ENCODE data around the gene TLR5.

- TF ChIP-seq, protein P1, sequence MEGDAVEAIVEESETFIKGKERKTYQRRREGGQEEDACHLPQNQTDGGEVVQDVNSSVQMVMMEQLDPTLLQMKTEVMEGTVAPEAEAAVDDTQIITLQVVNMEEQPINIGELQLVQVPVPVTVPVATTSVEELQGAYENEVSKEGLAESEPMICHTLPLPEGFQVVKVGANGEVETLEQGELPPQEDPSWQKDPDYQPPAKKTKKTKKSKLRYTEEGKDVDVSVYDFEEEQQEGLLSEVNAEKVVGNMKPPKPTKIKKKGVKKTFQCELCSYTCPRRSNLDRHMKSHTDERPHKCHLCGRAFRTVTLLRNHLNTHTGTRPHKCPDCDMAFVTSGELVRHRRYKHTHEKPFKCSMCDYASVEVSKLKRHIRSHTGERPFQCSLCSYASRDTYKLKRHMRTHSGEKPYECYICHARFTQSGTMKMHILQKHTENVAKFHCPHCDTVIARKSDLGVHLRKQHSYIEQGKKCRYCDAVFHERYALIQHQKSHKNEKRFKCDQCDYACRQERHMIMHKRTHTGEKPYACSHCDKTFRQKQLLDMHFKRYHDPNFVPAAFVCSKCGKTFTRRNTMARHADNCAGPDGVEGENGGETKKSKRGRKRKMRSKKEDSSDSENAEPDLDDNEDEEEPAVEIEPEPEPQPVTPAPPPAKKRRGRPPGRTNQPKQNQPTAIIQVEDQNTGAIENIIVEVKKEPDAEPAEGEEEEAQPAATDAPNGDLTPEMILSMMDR (IDR thresholded peaks at IDR 0.05; ENCODE audit: poor library complexity, severe bottlenecking) = peak; percentile 9
- TF ChIP-seq SMC3 (conservative IDR thresholded peaks at IDR 0.05; ENCODE audit: poor library complexity) = no peak
Observed at GRCh38 chr1:223143537-223144248, 645 bp upstream of the TLR5 start.
